H1 (cell line): Measurements from ENCODE around the gene FNDC1. TPM values are rescaled to one million over a fixed set of nuclear protein-coding genes. Genes with fewer than 3 reads are reported as not detected.

Experiments used
- CTCF ChIA-PET: fragments of 300-600 bp; sonication (Branson Sonifier 250); formaldehyde crosslinking; loops from one replicate; lab custom pipeline; 2021; ENCODE audit not compliant: partially characterized antibody; lab: Charles Lee
- POLR2A ChIA-PET: fragments of 300-600 bp; sonication (Branson Sonifier 250); formaldehyde crosslinking; loops from one replicate; lab custom pipeline; 2021; ENCODE audit warnings: inconsistent platforms; ENCODE audit not compliant: partially characterized antibody; lab: Charles Lee
- DNase-seq, 2 experiments: peaks; one replicate each; pipeline versions ENCODE4 v3.0.0 to v3.0.0-alpha.2; 2010 to 2022; ENCODE audit warnings: low spot score in 2 of 2, low read depth in 1 of 2, mixed read lengths in 1 of 2
- FAIRE-seq: peaks from 2 replicates; lab custom pipeline; 2011; peaks lifted over from hg19 to GRCh38; lab: Jason Lieb, UNC
- H2AFZ ChIP-seq: 2 replicates; pipeline ENCODE4 v1.8.1; 2012; ENCODE audit warnings: low read length, inconsistent platforms
- H2AK5ac ChIP-seq: 2 replicates; pipeline ENCODE4 v1.6.1; 2013; ENCODE audit warnings: low read depth, low read length
- H2BK120ac ChIP-seq: replicated peaks from 2 replicates; pipeline ENCODE3; 2013; ENCODE audit warnings: low read depth, low read length, inconsistent platforms
- H2BK12ac ChIP-seq: 2 replicates; pipeline ENCODE4 v1.6.1; 2013; ENCODE audit warnings: low read depth, low read length
- H2BK15ac ChIP-seq: 2 replicates; pipeline ENCODE4 v1.6.1; 2013; ENCODE audit warnings: low read length
- H2BK20ac ChIP-seq: 2 replicates; pipeline ENCODE4 v1.6.1; 2013; ENCODE audit warnings: low read length
- H2BK5ac ChIP-seq: 2 replicates; pipeline ENCODE4 v1.6.1; 2013; ENCODE audit warnings: low read depth, low read length
- H3K14ac ChIP-seq: 2 replicates; pipeline ENCODE4 v1.6.1; 2013; ENCODE audit warnings: inconsistent platforms; ENCODE audit not compliant: insufficient read length
- H3K18ac ChIP-seq: 2 replicates; pipeline ENCODE4 v1.6.1; 2013; ENCODE audit warnings: low read length; ENCODE audit errors: extremely low read depth
- H3K23ac ChIP-seq: 2 replicates; pipeline ENCODE4 v1.6.1; 2013; ENCODE audit warnings: inconsistent platforms; ENCODE audit not compliant: insufficient read length
- H3K23me2 ChIP-seq: 2 replicates; pipeline ENCODE4 v1.6.1; 2013; ENCODE audit warnings: low read depth, low read length
- H3K27ac ChIP-seq: 2 replicates; pipeline ENCODE4 v1.6.1; 2011; ENCODE audit warnings: low read depth, low read length, inconsistent platforms
- H3K27me3 ChIP-seq, 4 experiments: replicated peaks in 1 of 4; 1 replicate in 1 of 4; 2 replicates in 3 of 4; pipeline versions ENCODE4 v1.6.1 to v1.8.1; 2011 to 2013; ENCODE audit warnings: low read length in 3 of 4, mild to moderate bottlenecking in 3 of 4, inconsistent platforms in 2 of 4, mixed read lengths in 2 of 4, moderate library complexity in 1 of 4; ENCODE audit not compliant: control insufficient read depth in 3 of 4, insufficient read depth in 3 of 4; ENCODE audit errors: extremely low read depth in 1 of 4
- H3K36me3 ChIP-seq, 4 experiments: 2 replicates each; pipeline versions ENCODE4 v1.6.1 to v1.8.1; 2011 to 2013; ENCODE audit warnings: mild to moderate bottlenecking in 4 of 4, low read length in 3 of 4, moderate library complexity in 2 of 4, control low read depth in 1 of 4, inconsistent platforms in 1 of 4; ENCODE audit not compliant: insufficient read depth in 4 of 4, control insufficient read depth in 2 of 4
- H3K4ac ChIP-seq: replicated peaks from 2 replicates; pipeline ENCODE3; 2013; ENCODE audit warnings: low read length, low read depth, mixed read lengths, inconsistent platforms; ENCODE audit not compliant: insufficient read length
- H3K4me1 ChIP-seq, 4 experiments: replicated peaks in 1 of 4; 1 replicate in 1 of 4; 2 replicates in 3 of 4; pipeline versions ENCODE4 v1.6.1 to v1.8.1; 2011 to 2013; ENCODE audit warnings: low read length in 3 of 4, inconsistent platforms in 2 of 4, mixed read lengths in 1 of 4; ENCODE audit not compliant: insufficient read depth in 4 of 4, control insufficient read depth in 3 of 4
- H3K4me2 ChIP-seq, 2 experiments: 2 replicates each; pipeline versions ENCODE4 v1.6.1 to v1.8.1; 2011 to 2013; ENCODE audit warnings: low read depth in 2 of 2, low read length in 2 of 2, control low read depth in 1 of 2, inconsistent platforms in 1 of 2, mild to moderate bottlenecking in 1 of 2; ENCODE audit not compliant: insufficient read depth in 1 of 2
- H3K4me3 ChIP-seq, 4 experiments: fragments of 200-600, 300-600 bp in 1 of 4; sonication (generic), shearing (Covaris generic), sonication (Bioruptor Twin) in 1 of 4; 2 replicates each; pipeline versions ENCODE4 v1.5.1 to v1.8.1; 2011 to 2016; ENCODE audit warnings: low read length in 4 of 4, low read depth in 3 of 4, control low read depth in 2 of 4, inconsistent platforms in 2 of 4, mild to moderate bottlenecking in 2 of 4, mixed read lengths in 1 of 4, moderate library complexity in 1 of 4; ENCODE audit not compliant: insufficient read depth in 2 of 4; ENCODE audit errors: extremely low read depth in 1 of 4
- H3K56ac ChIP-seq: replicated peaks from 2 replicates; pipeline ENCODE3; 2013; ENCODE audit warnings: low read depth, mild to moderate bottlenecking, mixed read lengths, low read length, inconsistent platforms; ENCODE audit not compliant: insufficient read length
- H3K79me1 ChIP-seq: 2 replicates; pipeline ENCODE4 v1.6.1; 2013; ENCODE audit warnings: low read depth, low read length, control low read depth
- H3K79me2 ChIP-seq, 2 experiments: 2 replicates each; pipeline versions ENCODE4 v1.6.1 to v1.8.1; 2012 to 2013; ENCODE audit warnings: low read length in 2 of 2, mild to moderate bottlenecking in 2 of 2, inconsistent platforms in 1 of 2; ENCODE audit not compliant: insufficient read depth in 2 of 2, control insufficient read depth in 1 of 2
- H3K9ac ChIP-seq, 4 experiments: replicated peaks in 1 of 4; 1 replicate in 1 of 4; 2 replicates in 3 of 4; pipeline versions ENCODE4 v1.6.1 to v1.8.1; 2011 to 2013; ENCODE audit warnings: low read depth in 3 of 4, low read length in 3 of 4, control low read depth in 2 of 4, mild to moderate bottlenecking in 2 of 4, moderate library complexity in 2 of 4, inconsistent platforms in 1 of 4; ENCODE audit errors: extremely low read depth in 1 of 4
- H3K9me3 ChIP-seq, 2 experiments: 2 replicates each; pipeline versions ENCODE4 v1.6.1 to v1.8.1; 2012 to 2013; ENCODE audit warnings: mild to moderate bottlenecking in 2 of 2, moderate library complexity in 2 of 2, control low read depth in 1 of 2, inconsistent platforms in 1 of 2, low read depth in 1 of 2, low read length in 1 of 2, mixed read lengths in 1 of 2; ENCODE audit not compliant: insufficient read depth in 2 of 2
- H4K20me1 ChIP-seq, 2 experiments: replicated peaks in 1 of 2; 2 replicates each; pipeline versions ENCODE3 to v1.8.1; 2011 to 2013; ENCODE audit warnings: inconsistent platforms in 2 of 2, low read length in 2 of 2, mild to moderate bottlenecking in 1 of 2; ENCODE audit not compliant: insufficient read depth in 2 of 2, control insufficient read depth in 1 of 2
- H4K5ac ChIP-seq: 2 replicates; pipeline ENCODE4 v1.6.1; 2013; ENCODE audit warnings: low read length, low read depth, mixed read lengths, inconsistent platforms; ENCODE audit not compliant: insufficient read length
- H4K8ac ChIP-seq: 2 replicates; pipeline ENCODE4 v1.8.0; 2013; ENCODE audit warnings: mild to moderate bottlenecking, moderate library complexity, low read length, inconsistent platforms; ENCODE audit not compliant: insufficient read depth; ENCODE audit errors: extremely low read depth
- H4K91ac ChIP-seq: replicated peaks from 2 replicates; pipeline ENCODE3; 2013; ENCODE audit warnings: low read length, mixed read lengths, inconsistent platforms; ENCODE audit not compliant: insufficient read length
- GABPA ChIP-seq: IDR thresholded peaks from 2 replicates; pipeline ENCODE4 v1.6.1; 2011; ENCODE audit warnings: mild to moderate bottlenecking, low read length, moderate library complexity, borderline replicate concordance; ENCODE audit not compliant: insufficient read depth
- WGBS, 2 experiments: shearing (Covaris generic) in 1 of 2; methylation state at CpG; one replicate each; pipeline versions ENCODE4 v1.1.6 to v1.1.7; 2013 to 2015; ENCODE audit warnings: low lambda C conversion rate in 2 of 2, mixed read lengths in 2 of 2, inconsistent platforms in 1 of 2, low coverage in 1 of 2, missing lambda C conversion rate in 1 of 2; ENCODE audit not compliant: insufficient replicate concordance in 2 of 2, insufficient coverage in 1 of 2, insufficient read length in 1 of 2; ENCODE audit errors: extremely low coverage in 1 of 2, missing lambda C conversion rate in 1 of 2; 5-methylcytosine and 5-hydroxymethylcytosine counted together
- polyA plus RNA-seq, 7 experiments: library from polyadenylated mRNA; depleted of rRNA in 3 of 7; stranded (reverse) in 5 of 7; unstranded in 2 of 7; fragments of >200 nt in 5 of 7; fragments of 200-250 nt in 2 of 7; gene quantifications; 1 replicate in 5 of 7; 2 replicates in 1 of 7; 4 replicates in 1 of 7; pipeline versions ENCODE4 v1.2.1 to v1.2.3, GENCODE V29; 2011 to 2013; ENCODE audit warnings: missing spikeins in 2 of 7, mixed read lengths in 2 of 7
- total RNA-seq: library from RNA; stranded (reverse); fragmentation: NEBNext Ultra II Directional; extraction: Animal tissue kit (Norgen Biotek cat#: 25700); gene quantifications from 2 replicates; pipeline ENCODE4 v1.2.1, GENCODE V29; 2021

FNDC1 gene
- total and polyA plus RNA-seq, 2 of the 8 experiments (the other 6 are each of a cell fraction or from before 2014, with no cell fraction given): 0.06 to 0.30 TPM

- Histone ChIP-seq H4K20me1 (no peaks in the 10 kb centered on the region), H3K23ac (no peak overlapping the region), H2BK12ac (no peak overlapping the region), H3K9me3 (peaks cover 74 to 77% of the 10 kb centered on the region in 2 experiments), H3K14ac (no peak overlapping the region), H3K4me1 (no peaks in the 10 kb centered on the region), H3K4me3 (no peak overlapping the region), H3K23me2 (no peaks in the 10 kb centered on the region), H2BK120ac (no peak overlapping the region), H2BK15ac (no peak overlapping the region), H2BK20ac (no peak overlapping the region), H3K56ac (no peak overlapping the region), H3K4ac (no peak overlapping the region), H3K79me2 (no peaks in the 10 kb centered on the region), H2AFZ (no peak overlapping the region), H2BK5ac (no peak overlapping the region), H4K91ac (no peak overlapping the region), H3K18ac (no peak overlapping the region), H3K79me1 (no peaks in the 10 kb centered on the region), H3K27me3 (no peaks in the 10 kb centered on the region), H2AK5ac (no peak overlapping the region), H3K9ac (no peak overlapping the region), H4K8ac (no peak overlapping the region), H3K27ac (no peak overlapping the region), H4K5ac (no peak overlapping the region), H3K4me2 (no peak overlapping the region), H3K36me3 (no peaks in the 10 kb centered on the region)
- ChIA-PET POLR2A (no interaction called here), CTCF (no interaction called here)
- TF ChIP-seq GABPA: no peak
- 78% methylated on average over 5 of the region's 5 CpGs; no CpG with 5 or more reads in 1 of the 2 experiments for WGBS, 2 experiments
- DNase-seq: no peak
- no peak for FAIRE-seq
Observed at GRCh38 chr6:159301277-159301676, 132.1 kb downstream of the FNDC1 start.
